Measurements from ENCODE around the gene COL23A1.
"Not testable (repeated sequence)": the region's sequence is repeated elsewhere in the genome, so short reads cannot be mapped to it uniquely, and the experiment has no call there.

Gene COL23A1

DNA sequence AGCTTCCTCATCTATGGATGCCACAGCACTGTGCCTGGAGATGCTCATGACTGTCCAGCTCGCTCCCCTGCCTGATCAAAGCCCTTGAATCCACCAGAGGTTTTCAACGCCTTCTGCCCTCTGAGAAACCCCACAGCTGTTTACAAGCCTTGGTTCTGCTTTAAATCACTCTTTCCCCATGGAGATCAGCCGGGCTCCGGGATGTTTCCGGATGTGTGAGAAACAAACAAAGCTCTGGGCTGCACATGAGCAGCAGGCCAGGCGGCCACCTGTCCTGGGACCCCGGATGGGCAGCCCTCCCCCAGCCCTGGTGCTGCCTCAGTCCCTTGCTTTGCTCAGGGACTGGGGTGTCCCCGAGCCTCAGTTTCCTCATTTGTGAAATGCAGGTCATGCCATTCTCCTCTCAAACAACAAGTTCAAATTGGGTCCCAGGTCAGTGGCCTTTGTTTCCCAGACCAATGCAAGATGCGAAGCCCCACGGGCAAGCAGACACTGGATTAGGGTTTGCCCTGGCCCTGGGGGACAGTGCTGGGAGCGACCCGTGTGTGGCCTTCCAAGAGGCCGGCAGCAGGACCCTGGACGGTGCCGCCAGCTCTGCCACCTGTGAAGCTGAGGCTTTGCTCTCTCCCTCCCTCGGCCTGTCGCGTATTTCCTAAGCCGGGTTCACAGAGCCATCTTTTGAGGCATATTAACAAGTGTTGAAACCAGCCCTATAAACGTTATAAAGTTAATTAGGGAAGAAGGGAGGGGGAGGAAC is 315.2 kb downstream of the COL23A1 start:
- no peak for DNase-seq

- no peak for DNase-seq
Measured at GRCh38 chr5:178273665-178274541, 316.3 kb downstream of the COL23A1 start.

DNA sequence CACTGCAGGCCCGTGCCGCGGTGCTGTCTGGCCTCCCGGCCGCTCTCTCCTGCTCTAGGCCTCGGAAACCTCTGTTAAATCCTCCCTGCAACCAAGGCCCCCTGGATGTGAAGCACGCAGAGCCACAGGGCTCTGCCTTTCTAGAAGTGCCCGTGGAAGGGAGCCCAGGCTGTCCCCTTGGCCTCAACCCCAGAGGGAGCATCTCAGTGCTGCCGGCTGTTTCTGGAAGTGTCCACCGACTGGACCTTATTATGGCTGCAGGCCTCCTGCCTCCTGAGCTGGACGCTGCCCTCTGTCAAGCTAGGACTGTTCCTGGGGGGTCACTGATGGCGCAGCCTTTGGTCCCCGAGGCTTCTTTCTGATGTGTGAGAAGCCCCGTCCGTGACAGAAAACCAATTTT is 317.2 kb downstream of the COL23A1 start:
- no peak for DNase-seq

- no peak for DNase-seq
Measured at GRCh38 chr5:178272591-178272990, 317.6 kb downstream of the COL23A1 start.

- DNase-seq = no peak
Measured at GRCh38 chr5:178271726-178272479, 318.3 kb downstream of the COL23A1 start.

GRCh38 chr5:178271231-178271630 is 319.0 kb downstream of the COL23A1 start:
- DNase-seq = no peak

- DNase-seq = no peak
Measured at GRCh38 chr5:178269499-178269898, 320.7 kb downstream of the COL23A1 start.

DNA sequence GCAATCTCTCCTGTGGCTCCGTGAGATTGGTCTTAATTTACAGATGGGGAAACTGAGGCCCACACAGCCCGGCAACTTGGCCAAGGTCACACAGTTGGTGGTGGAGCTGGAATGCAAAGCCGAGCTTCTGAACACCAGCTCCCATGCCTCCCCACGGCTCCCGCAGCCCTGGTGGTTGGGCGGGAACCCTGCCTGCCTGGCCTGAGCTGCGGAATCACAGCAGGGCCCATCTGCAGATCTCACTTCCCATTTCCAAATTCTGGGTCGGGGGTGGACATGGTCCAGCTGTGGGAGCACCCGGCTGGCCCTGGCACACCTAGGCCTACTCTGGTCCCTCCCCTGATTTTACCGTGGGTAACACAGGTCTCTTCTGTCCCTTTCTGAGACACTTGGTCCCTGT is 322.3 kb downstream of the COL23A1 start:
- DNase-seq = no peak

GRCh38 chr5:178267245-178267644 is 322.9 kb downstream of the COL23A1 start:
- DNase-seq = no peak

- no peak for DNase-seq
Measured at GRCh38 chr5:178266581-178266980, 323.6 kb downstream of the COL23A1 start.

DNA sequence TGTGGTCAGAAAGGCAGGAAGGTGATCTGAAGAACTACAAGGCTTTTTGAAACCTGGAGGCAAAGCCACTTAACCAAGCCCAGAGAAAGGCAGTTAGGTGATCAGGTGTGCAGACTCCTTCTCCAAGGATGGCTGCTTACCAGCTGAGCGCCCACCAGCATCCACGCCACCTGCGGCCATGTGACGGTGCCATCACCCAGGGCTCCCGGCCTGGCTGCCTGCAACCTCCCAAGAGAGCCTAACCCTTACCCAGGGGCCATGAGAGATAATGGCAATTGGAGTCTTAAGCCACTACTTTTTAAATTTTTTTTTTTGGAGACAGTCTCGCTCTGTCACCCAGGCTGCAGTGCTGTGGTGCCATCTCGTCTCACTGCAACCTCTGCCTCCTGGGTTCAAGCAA is 324.4 kb downstream of the COL23A1 start:
- no peak for DNase-seq

DNA sequence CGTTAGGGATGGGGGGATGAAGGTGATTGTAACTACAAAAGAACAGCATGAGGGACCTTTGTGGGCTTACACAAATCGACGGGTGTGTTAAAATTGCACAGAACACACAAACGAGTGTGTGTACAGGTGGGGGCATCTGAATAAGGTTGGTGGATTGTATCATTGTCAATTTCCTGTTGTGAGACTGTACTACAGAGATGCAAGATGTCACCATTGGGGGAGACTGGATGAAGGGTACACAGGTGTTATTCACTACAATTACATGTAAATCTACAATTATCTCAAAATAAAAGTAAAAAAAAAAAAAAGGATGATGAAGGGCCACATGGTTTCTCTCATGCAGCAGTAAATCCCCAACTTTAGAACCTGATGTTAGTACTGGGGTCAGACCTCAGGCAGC is 326.1 kb downstream of the COL23A1 start:
- no peak for DNase-seq

- DNase-seq = no peak
Measured at GRCh38 chr5:178261666-178262600, 328.3 kb downstream of the COL23A1 start.

- DNase-seq = no peak
Measured at GRCh38 chr5:178259623-178260536, 330.3 kb downstream of the COL23A1 start.

- DNase-seq = no peak
Measured at GRCh38 chr5:178257650-178258049, 332.5 kb downstream of the COL23A1 start.

- no peak for DNase-seq
Measured at GRCh38 chr5:178256746-178257145, 333.4 kb downstream of the COL23A1 start.

GRCh38 chr5:178253632-178254031 is 336.6 kb downstream of the COL23A1 start:
- DNase-seq = not testable (repeated sequence)

GRCh38 chr5:178252258-178252657 is 337.9 kb downstream of the COL23A1 start:
- no peak for DNase-seq

- no peak for DNase-seq
Measured at GRCh38 chr5:178250263-178250662, 339.9 kb downstream of the COL23A1 start.

DNA sequence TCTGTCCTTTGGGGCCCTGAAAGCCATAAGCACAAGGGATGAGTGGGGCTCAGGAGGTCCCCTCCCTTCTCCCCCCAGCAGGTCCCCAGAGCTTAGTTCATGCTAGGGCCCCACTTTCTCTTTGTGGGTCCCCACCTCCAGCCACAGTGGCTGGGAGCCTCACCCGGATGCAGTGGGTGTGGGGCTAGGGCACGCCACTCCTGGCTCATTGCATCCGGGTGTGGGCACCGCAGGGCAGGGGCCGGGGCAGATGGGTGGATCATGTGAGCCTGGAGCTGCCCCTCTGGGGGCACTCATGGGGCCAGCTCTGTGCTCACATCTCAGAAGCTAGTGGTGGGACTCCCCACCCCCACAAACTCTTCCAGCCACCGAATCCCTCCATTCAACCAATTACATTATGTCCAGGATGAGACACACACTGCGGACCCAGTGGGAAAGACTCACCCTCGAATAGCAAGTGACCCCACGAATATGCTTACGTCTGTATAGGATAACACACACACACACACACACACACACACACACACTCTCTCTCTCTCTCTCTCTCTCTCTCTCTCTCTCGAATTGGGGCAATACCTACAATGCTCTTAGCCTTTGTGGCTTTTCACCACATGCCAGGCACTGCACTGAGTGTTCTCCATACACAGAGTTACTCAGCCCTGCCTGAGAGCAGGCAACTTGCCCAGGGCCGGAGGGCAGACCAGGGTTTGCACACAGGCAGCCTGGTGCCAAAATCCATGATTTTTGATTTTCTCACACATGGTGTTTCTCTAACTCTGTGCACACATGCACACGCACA is 340.8 kb downstream of the COL23A1 start:
- DNase-seq = no peak
